Kidney (tissue), 14 donors: ENCODE results near the gene ZCCHC17. TPM values are rescaled to one million over a fixed set of nuclear protein-coding genes. Genes with fewer than 3 reads are reported as not detected.

Source experiments
- DNase-seq, 5 donors: peaks; one replicate each; pipeline ENCODE4 v3.0.0-alpha.2; 2013 to 2020
- FAIRE-seq: peaks from 2 replicates; lab custom pipeline; 2012; peaks lifted over from hg19 to GRCh38; lab: Jason Lieb, UNC
- H3K27ac ChIP-seq, 2 donors: one replicate each; pipeline ENCODE4 v1.7.0; 2013; ENCODE audit warnings: low read depth in 2 of 2, low read length in 2 of 2, inconsistent platforms in 1 of 2
- H3K27me3 ChIP-seq: one replicate; pipeline ENCODE4 v1.7.1; 2013; ENCODE audit warnings: low read length, inconsistent platforms; ENCODE audit not compliant: control insufficient read depth, insufficient read depth
- H3K36me3 ChIP-seq, 3 donors: one replicate each; pipeline versions ENCODE4 v1.7.0 to v1.7.1; 2013; ENCODE audit warnings: low read length in 3 of 3, control low read depth in 1 of 3, inconsistent platforms in 1 of 3; ENCODE audit not compliant: insufficient read depth in 3 of 3, control insufficient read depth in 2 of 3
- H3K4me1 ChIP-seq, 3 donors: one replicate each; pipeline versions ENCODE4 v1.7.0 to v1.7.1; 2013; ENCODE audit warnings: low read length in 3 of 3, inconsistent platforms in 1 of 3, low read depth in 1 of 3; ENCODE audit not compliant: control insufficient read depth in 2 of 3, insufficient read depth in 2 of 3
- H3K4me3 ChIP-seq, 3 donors: one replicate each; pipeline versions ENCODE4 v1.7.0 to v1.8.1; 2013; ENCODE audit warnings: low read length in 3 of 3, control low read depth in 1 of 3, inconsistent platforms in 1 of 3
- H3K9ac ChIP-seq, 3 donors: one replicate each; pipeline versions ENCODE4 v1.7.0 to v1.7.1; 2013; ENCODE audit warnings: low read length in 3 of 3, control low read depth in 1 of 3, inconsistent platforms in 1 of 3
- H3K9me3 ChIP-seq, 3 donors: one replicate each; pipeline versions ENCODE4 v1.7.0 to v1.7.1; 2013; ENCODE audit warnings: low read length in 3 of 3, control low read depth in 1 of 3, inconsistent platforms in 1 of 3; ENCODE audit not compliant: control insufficient read depth in 2 of 3, insufficient read depth in 1 of 3
- CTCF ChIP-seq: IDR thresholded peaks from 3 replicates; pipeline ENCODE4 v1.5.1; 2012; ENCODE audit warnings: mild to moderate bottlenecking, moderate library complexity, borderline replicate concordance; ENCODE audit not compliant: insufficient read depth; ENCODE audit errors: extremely low read depth
- intact Hi-C: fragments of 100-400 bp; cut with DNase I; formaldehyde crosslinking; loops from one replicate; pipeline ENCODE4 v1.11.1; 2022
- polyA plus RNA-seq: library from polyadenylated mRNA; stranded (reverse); fragments of 350-450 nt; fragmentation: Illumina TruSeq; extraction: RNeasy Lipid Tissue Mini Kit (QIAGEN cat#74804); gene quantifications from one replicate; pipeline ENCODE4 v1.2.3, GENCODE V29; 2014; ENCODE audit warnings: low read depth, low replicate concordance; ENCODE audit not compliant: insufficient read depth
- total RNA-seq: library from RNA; stranded (reverse); fragmentation: NEBNext Ultra II Directional; extraction: Animal tissue kit (Norgen Biotek cat#: 25700); gene quantifications from one replicate; pipeline ENCODE4 v1.2.1, GENCODE V29; 2021
- donor health status: control.
- donor health status: control.
- donor health status: control.
- donor health status: control.
- donor health status: control.
- donor health status: DM: yes; HTN: yes; CAD: no.
- donor health status: Normal renal cell carcinoma (clear cell type).

The ZCCHC17 gene
- total and polyA plus RNA-seq, 2 donors from 2014 or later, result 27.5 to 42.0 TPM

- no peaks in the 10 kb centered on the region for H3K36me3 ChIP-seq
- intact Hi-C loops, result no loop called here
- no peaks in the 10 kb centered on the region for H3K27me3 ChIP-seq
- no peaks in the 10 kb centered on the region for H3K9me3 ChIP-seq
- peak overlapping the region in 1 of 2 donors; percentile 15 for H3K27ac ChIP-seq
- peak overlapping the region in 2 of 3 donors; percentile 53 to 61 for H3K9ac ChIP-seq
- TF ChIP-seq CTCF, result peak; percentile 88
- peak overlapping the region; percentile 26 to 48 (median 44) for H3K4me3 ChIP-seq
- peaks cover 0 to 4% (median 0%) of the 10 kb centered on the region in 3 donors for H3K4me1 ChIP-seq
- FAIRE-seq (no peak), DNase-seq (peak; percentile 85 to 94 (median 90))
Observed at GRCh38 chr1:31394584-31395193, 97.9 kb downstream of the ZCCHC17 start.

- Histone ChIP-seq H3K36me3 (no peaks in the 10 kb centered on the region), H3K4me3 (no peak overlapping the region), H3K27ac (no peak overlapping the region), H3K9me3 (no peaks in the 10 kb centered on the region), H3K27me3 (no peaks in the 10 kb centered on the region), H3K9ac (no peak overlapping the region), H3K4me1 (peaks cover 0 to 4% (median 0%) of the 10 kb centered on the region in 3 donors)
- intact Hi-C loops, result no loop called here
- DNase-seq (no peak), FAIRE-seq (no peak)
- no peak for TF ChIP-seq CTCF
Observed at GRCh38 chr1:31396633-31397351, 100.0 kb downstream of the ZCCHC17 start.

- no peaks in the 10 kb centered on the region for H3K9me3 ChIP-seq
- TF ChIP-seq CTCF, result no peak
- no peak overlapping the region for H3K27ac ChIP-seq
- DNase-seq (no peak), FAIRE-seq (no peak)
- H3K4me1 ChIP-seq, result peaks cover 0 to 4% (median 0%) of the 10 kb centered on the region in 3 donors
- no peaks in the 10 kb centered on the region for H3K36me3 ChIP-seq
- no peak overlapping the region for H3K9ac ChIP-seq
- H3K4me3 ChIP-seq, result no peak overlapping the region
- intact Hi-C loops, result no loop called here
- no peaks in the 10 kb centered on the region for H3K27me3 ChIP-seq
Observed at GRCh38 chr1:31397360-31398095, 100.7 kb downstream of the ZCCHC17 start.
